GM19043 (cell line): ENCODE results near the gene GPBP1.
"Not testable (repeated sequence)": the region's sequence is repeated elsewhere in the genome, so short reads cannot be mapped to it uniquely, and the experiment has no call there.

ENCODE experiments used
- ATAC-seq: cut with Tn5 transposase; IDR thresholded peaks from one replicate; pipeline ENCODE4 v1.9.1; 2021; ENCODE audit warnings: low read depth; ENCODE audit not compliant: unreplicated experiment

GPBP1 gene

DNA sequence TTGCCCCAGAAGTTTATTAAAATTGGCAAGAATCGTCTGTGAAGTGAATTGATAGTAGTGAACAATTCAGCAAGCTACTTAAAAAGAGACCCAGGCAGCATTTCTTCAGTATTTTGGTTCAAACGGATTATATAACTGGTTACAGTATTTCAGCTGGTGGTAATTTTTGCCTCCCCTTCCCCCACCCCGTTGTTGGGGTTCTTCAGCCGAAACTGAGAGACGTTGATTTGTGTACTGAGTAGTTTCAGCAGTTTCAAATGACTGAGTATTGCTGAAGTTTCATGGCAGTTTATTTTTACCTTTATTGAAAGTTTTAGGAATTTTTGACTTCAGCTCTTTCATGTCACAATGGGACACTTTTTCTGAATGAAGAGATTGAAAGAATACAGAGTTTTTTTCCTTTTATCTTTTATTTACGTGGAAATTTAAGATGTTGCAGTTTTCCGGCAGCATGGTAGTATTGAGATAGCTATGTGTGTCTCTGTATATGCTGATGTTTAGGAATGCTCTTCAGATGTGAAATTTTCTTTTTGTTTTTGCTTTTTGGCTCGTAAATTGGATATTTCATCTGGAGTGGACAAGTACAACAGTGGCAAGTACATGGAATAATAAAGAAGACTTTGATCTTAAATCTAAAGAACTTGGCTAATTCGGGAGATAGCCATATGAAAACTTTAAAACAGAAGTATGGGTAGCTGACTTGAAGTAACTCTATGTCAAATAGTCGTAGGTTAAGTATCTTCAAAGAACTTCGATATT, 1.9 kb downstream of the GPBP1 start:
- ATAC-seq: peak; percentile 17

DNA sequence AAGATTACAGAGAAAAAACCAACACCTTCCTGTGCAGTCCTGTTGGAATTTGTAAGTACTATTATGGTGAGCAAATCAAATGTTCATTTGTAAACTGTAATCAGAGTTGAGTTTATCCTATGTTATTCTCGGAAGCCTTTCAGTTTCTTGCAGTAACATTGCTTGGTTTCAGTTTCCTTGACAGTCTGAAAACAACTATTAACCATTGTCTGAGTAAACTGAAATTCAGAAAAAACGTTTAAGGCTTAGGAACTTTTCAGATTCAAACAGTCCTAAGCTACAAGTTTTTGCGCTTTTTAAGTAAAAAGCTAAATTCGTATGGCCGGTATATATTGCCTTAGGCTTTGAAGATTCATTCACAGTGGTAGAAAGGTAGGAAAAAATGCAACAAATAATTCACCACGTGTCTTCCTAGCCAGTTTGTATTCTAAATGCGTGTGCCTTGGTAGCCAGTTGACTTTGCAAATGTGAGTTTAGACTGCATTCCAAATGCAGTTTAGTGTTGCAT, 2.5 kb downstream of the GPBP1 start:
- ATAC-seq: no peak

GRCh38 chr5:57177479-57178156, 3.8 kb downstream of the GPBP1 start:
- no peak for ATAC-seq

DNA sequence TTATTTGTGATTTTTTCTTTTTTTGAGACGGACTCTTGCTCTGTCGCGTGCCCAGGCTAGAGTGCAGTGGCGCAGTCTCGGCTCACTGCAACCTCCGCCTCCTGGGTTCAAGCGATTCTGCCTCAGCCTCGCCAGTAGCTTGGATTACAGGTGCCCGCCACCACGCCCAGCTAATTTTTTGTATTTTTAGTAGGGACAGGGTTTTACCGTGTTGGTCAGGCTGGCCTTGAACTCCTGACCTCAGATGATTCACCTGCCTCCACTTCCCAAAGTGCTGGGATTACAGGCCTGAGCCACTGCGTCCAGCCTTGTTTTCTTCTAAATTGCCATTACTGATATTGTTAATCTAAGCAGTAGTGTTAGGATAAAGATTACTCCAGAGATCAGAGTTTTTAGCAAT, 4.4 kb downstream of the GPBP1 start:
- ATAC-seq: not testable (repeated sequence)

DNA sequence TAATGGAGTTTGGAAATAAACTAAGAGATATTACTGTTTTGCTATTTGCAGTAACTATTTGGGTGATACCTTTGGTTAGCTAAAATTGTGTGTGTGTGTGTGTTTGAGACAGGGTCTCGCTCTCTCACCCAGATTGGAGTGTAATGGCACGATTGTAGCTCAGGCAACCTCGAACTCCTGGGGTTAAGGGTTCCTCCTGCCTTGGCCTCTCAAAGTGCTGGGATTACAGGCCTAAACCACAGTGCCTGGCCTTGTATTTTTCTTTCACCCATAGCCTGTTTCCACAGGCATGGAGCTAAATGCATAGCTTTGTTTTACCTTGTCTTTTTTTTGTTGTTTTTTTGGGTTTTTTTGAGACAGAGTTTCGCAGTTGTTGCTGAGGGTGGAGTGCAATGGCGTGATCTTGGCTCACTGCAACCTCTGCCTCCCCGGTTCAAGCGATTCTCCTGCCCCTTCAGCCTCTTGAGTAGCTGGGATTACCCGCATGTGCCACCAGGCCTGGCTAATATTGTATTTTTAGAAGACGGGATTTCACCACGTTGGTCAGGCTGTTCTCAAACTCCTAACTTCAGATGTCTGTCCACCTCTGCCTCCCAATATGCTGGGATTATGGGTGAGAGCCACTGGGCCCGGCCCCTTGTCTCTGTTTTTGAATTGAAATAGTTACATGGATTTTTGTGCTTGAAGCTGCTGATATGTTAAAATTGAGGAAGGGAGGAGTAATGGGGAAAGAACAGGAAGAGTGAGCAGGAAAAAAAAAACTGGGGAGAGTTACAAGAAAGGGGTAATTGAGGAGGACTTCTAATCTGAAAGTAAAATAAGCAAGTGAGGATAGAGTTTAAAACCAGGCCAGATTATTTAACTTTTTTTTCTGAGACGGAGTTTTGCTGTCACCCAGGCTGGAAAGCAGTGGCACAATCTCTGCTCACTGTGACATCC, 5.7 kb downstream of the GPBP1 start:
- no peak for ATAC-seq

GRCh38 chr5:57181154-57181553, 7.3 kb downstream of the GPBP1 start:
- no peak for ATAC-seq

DNA sequence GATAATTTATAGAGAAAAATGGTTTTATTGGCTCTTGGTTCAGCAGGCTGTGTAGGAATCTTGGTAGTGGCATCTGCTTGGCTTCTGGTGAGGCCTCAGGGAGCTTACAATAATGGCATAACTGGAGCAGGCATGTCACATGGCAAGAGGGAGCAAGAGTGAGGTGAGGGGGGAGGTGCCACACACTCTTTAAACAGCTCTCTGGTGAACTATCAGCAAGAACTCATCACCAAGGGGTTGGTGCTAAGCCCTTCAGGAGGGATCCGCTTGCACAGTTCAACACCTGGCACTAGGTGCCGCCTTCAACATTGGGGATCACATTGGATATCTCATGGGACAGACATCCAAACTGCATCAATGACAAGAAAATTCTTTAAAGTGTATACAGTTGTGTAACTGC, 10.5 kb downstream of the GPBP1 start:
- no peak for ATAC-seq

- ATAC-seq: no peak
Measured at GRCh38 chr5:57185313-57185712, 11.5 kb downstream of the GPBP1 start.

- no peak for ATAC-seq
Measured at GRCh38 chr5:57186194-57186593, 12.3 kb downstream of the GPBP1 start.

- ATAC-seq: not testable (repeated sequence)
Measured at GRCh38 chr5:57187977-57188376, 14.1 kb downstream of the GPBP1 start.

- no peak for ATAC-seq
Measured at GRCh38 chr5:57189515-57189914, 15.7 kb downstream of the GPBP1 start.

DNA sequence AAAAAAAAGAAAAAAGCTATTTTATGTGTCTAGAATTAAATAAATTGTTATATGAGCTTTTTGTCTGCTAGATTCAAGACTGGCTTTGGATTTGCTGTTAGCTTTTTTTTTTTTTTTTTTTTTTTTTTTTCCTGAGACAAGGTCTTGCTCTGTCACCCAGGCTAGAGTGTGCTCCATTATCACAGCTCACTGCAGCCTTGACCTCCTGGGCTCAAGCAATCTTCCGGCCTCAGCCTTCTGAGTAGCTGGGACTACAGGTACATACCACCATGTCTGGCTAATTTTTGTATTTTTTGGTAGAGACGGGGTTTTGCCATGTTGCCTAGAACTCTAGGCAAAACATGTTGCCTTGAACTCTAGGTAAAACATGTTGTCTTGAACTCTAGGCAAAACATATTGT, 16.7 kb downstream of the GPBP1 start:
- ATAC-seq: no peak

DNA sequence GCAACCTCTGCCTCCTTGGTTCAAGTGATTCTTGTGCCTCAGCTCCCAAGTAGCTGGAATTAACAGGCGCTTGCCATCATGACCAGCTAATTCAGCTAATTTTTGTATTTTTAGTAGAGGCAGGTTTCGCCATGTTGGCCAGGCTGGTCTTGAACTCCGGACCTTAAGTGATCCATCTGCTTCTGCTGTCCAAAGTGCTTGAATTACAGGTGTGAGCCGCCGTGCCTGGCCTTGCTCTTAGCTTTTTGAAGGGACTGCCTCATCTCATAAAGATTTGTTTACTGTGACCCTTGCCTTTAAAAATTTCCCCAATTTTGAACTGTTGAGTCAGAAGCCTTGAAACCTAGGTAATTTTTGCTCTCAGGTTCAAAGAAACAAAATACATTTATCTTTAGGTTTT, 17.3 kb downstream of the GPBP1 start:
- ATAC-seq: no peak

GRCh38 chr5:57191986-57192385, 18.1 kb downstream of the GPBP1 start:
- no peak for ATAC-seq

GRCh38 chr5:57192832-57193231, 19.0 kb downstream of the GPBP1 start:
- ATAC-seq: not testable (repeated sequence)

DNA sequence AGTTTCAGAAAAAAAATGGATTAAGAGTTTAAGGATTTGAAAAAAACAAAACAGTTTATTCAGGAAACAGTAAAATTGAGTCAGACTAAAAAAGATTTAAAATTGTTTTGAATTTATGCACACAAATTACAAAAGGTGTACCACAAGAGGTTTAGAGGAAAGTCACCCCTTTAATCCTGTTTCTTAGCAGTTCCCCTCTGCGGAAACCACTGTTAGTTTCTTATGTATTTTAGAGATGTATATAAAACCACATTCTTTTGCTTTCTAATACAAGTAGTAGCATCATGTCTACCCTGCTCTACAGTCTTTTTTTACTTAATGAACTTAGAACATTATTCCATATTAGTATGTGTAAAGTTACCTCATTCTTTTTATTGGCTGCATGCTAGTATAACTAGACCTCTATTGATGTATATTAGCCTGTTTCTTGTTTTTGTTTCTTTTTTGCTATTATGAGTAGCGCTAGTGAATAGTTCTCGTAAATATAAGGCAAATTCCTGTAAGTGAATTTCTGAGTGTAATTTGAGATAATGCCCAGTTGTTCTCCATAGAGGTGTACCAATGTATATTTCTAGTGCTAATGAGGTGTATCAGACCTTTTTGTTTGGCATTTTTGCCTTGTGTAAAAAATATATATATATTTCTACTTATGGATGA, 20.0 kb downstream of the GPBP1 start:
- no peak for ATAC-seq

- no peak for ATAC-seq
Measured at GRCh38 chr5:57194653-57195052, 20.8 kb downstream of the GPBP1 start.

GRCh38 chr5:57195060-57195459, 21.2 kb downstream of the GPBP1 start:
- no peak for ATAC-seq

GRCh38 chr5:57199866-57200265, 26.0 kb downstream of the GPBP1 start:
- no peak for ATAC-seq

DNA sequence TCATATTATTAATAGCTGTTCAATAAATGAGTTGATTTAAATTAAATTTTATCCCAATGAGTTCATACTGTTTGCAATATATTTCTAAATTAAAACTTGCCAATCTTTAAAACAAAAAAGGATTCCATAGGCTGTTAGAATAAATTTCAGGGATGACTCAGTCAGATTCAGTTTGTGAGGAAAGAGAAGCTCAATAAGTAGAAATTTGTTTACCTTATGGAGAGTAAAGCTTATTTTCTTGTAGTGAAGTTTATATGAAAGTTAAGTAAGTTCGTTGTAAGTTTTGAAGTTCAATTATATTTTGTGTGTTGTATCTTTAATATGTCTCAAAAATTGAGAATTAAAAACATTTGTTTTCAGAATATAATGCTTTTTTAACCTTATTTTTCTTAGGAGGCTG, 29.0 kb downstream of the GPBP1 start:
- no peak for ATAC-seq
